Gastrocnemius medialis (tissue), 4 donors: Measurements from ENCODE around the gene MRPL51. TPM values are rescaled to one million over a fixed set of nuclear protein-coding genes. Genes with fewer than 3 reads are reported as not detected.
"Not testable (repeated sequence)": the region's sequence is repeated elsewhere in the genome, so short reads cannot be mapped to it uniquely, and the experiment has no call there.

ENCODE experiments used
- ATAC-seq, 2 donors: fragments of 150-250 bp; one replicate each; pipeline ENCODE4 v1.9.1; 2016
- DNase-seq, 2 donors: peaks; one replicate each; pipeline ENCODE4 v3.0.0-alpha.2; 2019
- H3K27ac ChIP-seq, 4 donors: fragments of 200-600 bp; sonication (generic); 1 replicate in 1 of 4; 2 replicates in 3 of 4; pipeline ENCODE4 v1.5.1; 2016 to 2018; ENCODE audit warnings: mild to moderate bottlenecking in 2 of 4, moderate library complexity in 1 of 4
- H3K27me3 ChIP-seq, 3 donors: fragments of 200-600 bp; sonication (generic) in 2 of 3; 1 replicate in 1 of 3; 2 replicates in 2 of 3; pipeline versions ENCODE4 v1.5.1 to v1.6.0; 2016 to 2019; ENCODE audit warnings: mild to moderate bottlenecking in 1 of 3, moderate library complexity in 1 of 3
- H3K36me3 ChIP-seq, 2 donors: fragments of 200-600 bp; sonication (generic) in 1 of 2; one replicate each; pipeline ENCODE4 v1.5.1; 2017 to 2018
- H3K4me1 ChIP-seq, 2 donors: fragments of 200-600 bp; sonication (generic) in 1 of 2; one replicate each; pipeline ENCODE4 v1.5.1; 2016 to 2017; ENCODE audit warnings: mild to moderate bottlenecking in 2 of 2
- H3K4me3 ChIP-seq, 4 donors: fragments of 200-600 bp; sonication (generic) in 3 of 4; 1 replicate in 1 of 4; 2 replicates in 3 of 4; pipeline ENCODE4 v1.5.1; 2016 to 2019; ENCODE audit warnings: mild to moderate bottlenecking in 2 of 4
- H3K9me3 ChIP-seq, 3 donors: fragments of 200-600 bp; sonication (generic) in 2 of 3; 1 replicate in 1 of 3; 2 replicates in 2 of 3; pipeline ENCODE4 v1.5.1; 2016 to 2019
- CTCF ChIP-seq, 5 experiments: fragments of 450-650 bp in 3 of 5; fragments of 200-600 bp in 2 of 5; sonication (generic) in 2 of 5; IDR thresholded peaks in 4 of 5; conservative IDR thresholded peaks in 1 of 5; 1 replicate in 4 of 5; 2 replicates in 1 of 5; pipeline ENCODE4 v1.5.1; 2016 to 2019; ENCODE audit warnings: antibody characterized with exemption in 5 of 5, mild to moderate bottlenecking in 3 of 5, moderate library complexity in 3 of 5
- POLR2A ChIP-seq, 2 donors: fragments of 450-650 bp; IDR thresholded peaks; one replicate each; pipeline ENCODE4 v1.6.1; 2017; ENCODE audit warnings: antibody characterized with exemption in 2 of 2, mild to moderate bottlenecking in 2 of 2, moderate library complexity in 2 of 2
- in situ Hi-C, 4 donors: fragments of 200-750 bp; cut with MboI; loops; one replicate each; pipeline versions ENCODE4 v1.15.0 to v1.8.0; 2017; ENCODE audit warnings: low sequenced_read_pairs in 4 of 4
- intact Hi-C: fragments of 100-400 bp; cut with DNase I; formaldehyde crosslinking; loops from one replicate; pipeline ENCODE4 v1.15.1; 2023; ENCODE audit warnings: low total_unique reads
- total RNA-seq, 4 donors: library from RNA; depleted of rRNA; stranded (reverse); fragments of >200 nt; gene quantifications; one replicate each; pipeline versions ENCODE4 v1.1.0 to v1.2.3, GENCODE V29; 2016

Gene MRPL51
- total RNA-seq, 4 donors from 2014 or later = 76.6 to 147 (median 124) TPM

GRCh38 chr12:6493497-6494257 is 615 bp upstream of the MRPL51 start, which contains the start of gene NCAPD2:
NCAPD2 (plus strand) TSS chr12:6494102; CDS start chr12:6495099, 997 bp downstream.
- TF ChIP-seq CTCF (IDR thresholded peaks at IDR 0.05 in 4 of 5, conservative IDR thresholded peaks at IDR 0.05 in 1 of 5) = peak; percentile 54 to 79 (median 60)
- TF ChIP-seq POLR2A (IDR thresholded peaks at IDR 0.05) = peak; percentile 65 to 89
- Histone ChIP-seq H3K4me3 (peak within 1 kb of the TSS; percentile 81 to 99 (median 88)), H3K4me1 (peaks cover 21 to 27% of the 10 kb centered on the region in 2 donors), H3K27me3 (no peaks in the 10 kb centered on the region), H3K36me3 (peaks cover 4 to 41% of the 10 kb centered on the region in 2 donors), H3K9me3 (no peaks in the 10 kb centered on the region), H3K27ac (peak within 1 kb of the TSS; percentile 93 to 100 (median 98))
- intact Hi-C loops (loop anchor here (1.0 to 10.0 kb wide), 4 partner anchors 22 to 191 kb away; partner anchors contain the start of genes GAPDH and ZNF384), in situ Hi-C loops (loop anchor here in 1 of 4 donors (5.0 kb wide), 1 partner anchor 39 kb away; the partner anchor contains the start of gene GAPDH)
- ATAC-seq (peak; percentile 90 to 92), DNase-seq (peak; percentile 94 to 95)

- H3K9me3 ChIP-seq, H3K27me3 ChIP-seq, ATAC-seq, H3K4me3 ChIP-seq, DNase-seq, H3K27ac ChIP-seq: not testable (repeated sequence)
- intact Hi-C loops = loop anchor here (5.0 to 10.0 kb wide), 2 partner anchors 153 to 194 kb away; partner anchors contain the start of gene ZNF384
- in situ Hi-C loops = loop anchor here in 1 of 4 donors (5.0 kb wide), 1 partner anchor 42 kb away; the partner anchor contains the start of gene GAPDH
- H3K36me3 ChIP-seq = peaks cover 4 to 15% of the 10 kb centered on the region in 2 donors
- H3K4me1 ChIP-seq = peaks cover 21 to 27% of the 10 kb centered on the region in 2 donors
Observed at GRCh38 chr12:6490673-6491072, 2.4 kb downstream of the MRPL51 start.

GRCh38 chr12:6489449-6489848 is 3.6 kb downstream of the MRPL51 start:
- Histone ChIP-seq H3K27me3 (no peaks in the 10 kb centered on the region), H3K9me3 (no peaks in the 10 kb centered on the region), H3K27ac (no peak overlapping the region), H3K4me1 (peaks cover 9 to 18% of the 10 kb centered on the region in 2 donors), H3K4me3 (no peak overlapping the region), H3K36me3 (peaks cover 4 to 15% of the 10 kb centered on the region in 2 donors)
- in situ Hi-C loops (no loop called here), intact Hi-C loops (no loop called here)
- no peak for DNase-seq
- no peak for ATAC-seq
- no peak for TF ChIP-seq POLR2A (IDR thresholded peaks at IDR 0.05)
- no peak for TF ChIP-seq CTCF (IDR thresholded peaks at IDR 0.05 in 4 of 5, conservative IDR thresholded peaks at IDR 0.05 in 1 of 5)

- H3K4me1 ChIP-seq = peaks cover 6 to 12% of the 10 kb centered on the region in 2 donors
- intact Hi-C loops = no loop called here
Observed at GRCh38 chr12:6488240-6488639, 4.8 kb downstream of the MRPL51 start.

More at GRCh38 chr12:6488240-6488639, 4.8 kb downstream of the MRPL51 start:
- H3K4me3 ChIP-seq = no peak overlapping the region
- H3K36me3 ChIP-seq = peaks cover 4 to 15% of the 10 kb centered on the region in 2 donors
- DNase-seq = no peak
- TF ChIP-seq CTCF (IDR thresholded peaks at IDR 0.05 in 4 of 5, conservative IDR thresholded peaks at IDR 0.05 in 1 of 5) = no peak
- no peak for TF ChIP-seq POLR2A (IDR thresholded peaks at IDR 0.05)
- ATAC-seq = no peak
- in situ Hi-C loops = no loop called here
- no peaks in the 10 kb centered on the region for H3K27me3 ChIP-seq
- no peaks in the 10 kb centered on the region for H3K9me3 ChIP-seq
- no peak overlapping the region for H3K27ac ChIP-seq
